Gastroesophageal sphincter (tissue), 4 donors: ENCODE measurements around the gene TRAPPC3L. TPM values are rescaled to one million over a fixed set of nuclear protein-coding genes. Genes with fewer than 3 reads are reported as not detected.

ENCODE experiments used
- ATAC-seq: fragments of 150-250 bp; one replicate; pipeline ENCODE4 v1.9.1; 2016; ENCODE audit warnings: mild to moderate bottlenecking, moderate library complexity
- H3K27ac ChIP-seq, 4 donors: fragments of 200-600 bp; sonication (generic) in 3 of 4; 1 replicate in 3 of 4; 2 replicates in 1 of 4; pipeline ENCODE4 v1.5.1; 2016 to 2019
- H3K27me3 ChIP-seq: fragments of 200-600 bp; sonication (generic); one replicate; pipeline ENCODE4 v1.5.1; 2019
- H3K36me3 ChIP-seq, 2 donors: fragments of 200-600 bp; sonication (generic); one replicate each; pipeline ENCODE4 v1.5.1; 2019; ENCODE audit warnings: control low read depth in 1 of 2
- H3K4me1 ChIP-seq, 3 donors: fragments of 200-600 bp; sonication (generic); 1 replicate in 2 of 3; 2 replicates in 1 of 3; pipeline ENCODE4 v1.5.1; 2016 to 2019; ENCODE audit warnings: control low read depth in 2 of 3
- H3K4me3 ChIP-seq, 2 donors: fragments of 200-600 bp; sonication (generic); one replicate each; pipeline ENCODE4 v1.5.1; 2019; ENCODE audit warnings: mild to moderate bottlenecking in 1 of 2, moderate library complexity in 1 of 2
- H3K9me3 ChIP-seq, 3 donors: fragments of 200-600 bp; sonication (generic); one replicate each; pipeline ENCODE4 v1.5.1; 2017 to 2019; ENCODE audit warnings: control low read depth in 2 of 3
- CTCF ChIP-seq, 4 experiments: fragments of 200-600 bp in 2 of 4; fragments of 450-650 bp in 2 of 4; sonication (generic) in 1 of 4; IDR thresholded peaks; one replicate each; pipeline ENCODE4 v1.5.1; 2017 to 2019; ENCODE audit warnings: antibody characterized with exemption in 4 of 4, mild to moderate bottlenecking in 2 of 4, moderate library complexity in 2 of 4
- EP300 ChIP-seq: sonication (generic); formaldehyde crosslinking; IDR thresholded peaks from one replicate; pipeline ENCODE4 v1.6.1; 2017; ENCODE audit warnings: antibody characterized with exemption, mild to moderate bottlenecking
- POLR2A ChIP-seq, 2 donors: fragments of 450-650 bp; IDR thresholded peaks; one replicate each; pipeline ENCODE4 v1.6.1; 2017; ENCODE audit warnings: antibody characterized with exemption in 2 of 2, mild to moderate bottlenecking in 2 of 2, moderate library complexity in 1 of 2
- POLR2AphosphoS5 ChIP-seq: sonication (generic); formaldehyde crosslinking; IDR thresholded peaks from one replicate; pipeline ENCODE4 v1.6.1; 2017; ENCODE audit warnings: antibody characterized with exemption
- WGBS, 2 donors: methylation state at CpG; one replicate each; pipeline ENCODE4 v1.1.5; 2018; ENCODE audit warnings: low coverage in 1 of 2; 5-methylcytosine and 5-hydroxymethylcytosine counted together
- total RNA-seq, 4 donors: library from RNA; depleted of rRNA; stranded (reverse); fragments of >200 nt; gene quantifications; one replicate each; pipeline ENCODE4 v1.1.0, GENCODE V29; 2016

Gene TRAPPC3L
- total RNA-seq, 4 donors from 2014 or later, result not detected

GRCh38 chr6:116485559-116486184 lies 59.8 kb downstream of the TRAPPC3L start:
- Histone ChIP-seq H3K4me3 (no peak overlapping the region), H3K27me3 (no peaks in the 10 kb centered on the region), H3K36me3 (no peaks in the 10 kb centered on the region), H3K9me3 (no peaks in the 10 kb centered on the region), H3K4me1 (no peaks in the 10 kb centered on the region), H3K27ac (no peak overlapping the region)
- TF ChIP-seq POLR2A (IDR thresholded peaks at IDR 0.05) (no peak), EP300 (no peak), CTCF (IDR thresholded peaks at IDR 0.05) (no peak), POLR2AphosphoS5 (no peak)
- no peak for ATAC-seq
- WGBS, 2 donors, result 43 to 46% methylated on average over 5 of the region's 5 CpGs

GRCh38 chr6:116483616-116484015 lies 61.9 kb downstream of the TRAPPC3L start:
- Histone ChIP-seq H3K4me3 (no peak overlapping the region), H3K4me1 (no peaks in the 10 kb centered on the region), H3K9me3 (no peaks in the 10 kb centered on the region), H3K27me3 (no peaks in the 10 kb centered on the region), H3K27ac (no peak overlapping the region), H3K36me3 (no peaks in the 10 kb centered on the region)
- ATAC-seq, result no peak
- 61 to 64% methylated on average over 2 of the region's 2 CpGs for WGBS, 2 donors
- no peak for TF ChIP-seq POLR2AphosphoS5
- TF ChIP-seq CTCF (IDR thresholded peaks at IDR 0.05), result no peak
- TF ChIP-seq POLR2A (IDR thresholded peaks at IDR 0.05), result no peak
- no peak for TF ChIP-seq EP300

- WGBS, 2 donors, result 65 to 75% methylated on average over 1 of the region's 1 CpG
- no peak for TF ChIP-seq POLR2AphosphoS5
- no peak for TF ChIP-seq CTCF (IDR thresholded peaks at IDR 0.05)
- no peak for TF ChIP-seq EP300
- TF ChIP-seq POLR2A (IDR thresholded peaks at IDR 0.05), result no peak
- H3K4me1 ChIP-seq, result no peaks in the 10 kb centered on the region
- ATAC-seq, result no peak
- no peak overlapping the region for H3K4me3 ChIP-seq
- H3K36me3 ChIP-seq, result no peaks in the 10 kb centered on the region
- no peaks in the 10 kb centered on the region for H3K9me3 ChIP-seq
- no peaks in the 10 kb centered on the region for H3K27me3 ChIP-seq
- no peak overlapping the region for H3K27ac ChIP-seq
These were observed 62.7 kb downstream of the TRAPPC3L start for GRCh38 chr6:116482780-116483179.

GRCh38 chr6:116476002-116476678 lies 69.3 kb downstream of the TRAPPC3L start:
- no peak for ATAC-seq
- 67 to 68% methylated on average over 2 to 5 of the region's 5 CpGs for WGBS, 2 donors

More at GRCh38 chr6:116476002-116476678, 69.3 kb downstream of the TRAPPC3L start:
- H3K4me1 ChIP-seq, result no peaks in the 10 kb centered on the region
- no peaks in the 10 kb centered on the region for H3K27me3 ChIP-seq
- no peaks in the 10 kb centered on the region for H3K9me3 ChIP-seq
- no peak overlapping the region for H3K4me3 ChIP-seq
- TF ChIP-seq POLR2A (IDR thresholded peaks at IDR 0.05) (no peak), EP300 (no peak), CTCF (IDR thresholded peaks at IDR 0.05) (no peak), POLR2AphosphoS5 (no peak)
- no peak overlapping the region for H3K27ac ChIP-seq
- no peaks in the 10 kb centered on the region for H3K36me3 ChIP-seq
